SK-N-SH (cell line): Measurements from ENCODE around the gene PLPPR5. TPM values are rescaled to one million over a fixed set of nuclear protein-coding genes. Genes with fewer than 3 reads are reported as not detected.

ENCODE experiments used
- CTCF ChIA-PET: fragments of 300-600, 350-600 bp; formaldehyde crosslinking; extraction: SDS; loops from one replicate; lab custom pipeline; 2021; lab: Yijun Ruan, JAX
- POLR2A ChIA-PET: fragments of 350-600 bp; sonication (Branson Sonifier 250); formaldehyde crosslinking; extraction: SDS; loops from one replicate; lab custom pipeline; 2020; ENCODE audit warnings: antibody characterized with exemption, inconsistent platforms; lab: Yijun Ruan, JAX
- DNase-seq: peaks from one replicate; pipeline ENCODE4 v3.0.0; 2012
- H2AFZ ChIP-seq: fragments of 200-600 bp; sonication (generic); 2 replicates; pipeline ENCODE4 v1.8.1; 2016; ENCODE audit warnings: antibody characterized with exemption, mild to moderate bottlenecking, low read depth
- H3F3A ChIP-seq: fragments of 200-600 bp; sonication (generic); replicated peaks from 2 replicates; pipeline ENCODE3; 2016; ENCODE audit warnings: antibody characterized with exemption, mild to moderate bottlenecking; ENCODE audit not compliant: insufficient read depth
- H3K27ac ChIP-seq, 2 experiments: fragments of 200-500 bp in 1 of 2; fragments of 200-600 bp in 1 of 2; sonication (Bioruptor generic) in 1 of 2; sonication (generic), shearing (Covaris generic) in 1 of 2; 2 replicates each; pipeline versions ENCODE4 v1.5.1 to v1.6.1; 2014 to 2016; ENCODE audit warnings: low read depth in 2 of 2, inconsistent platforms in 1 of 2, low read length in 1 of 2, mild to moderate bottlenecking in 1 of 2, mixed read lengths in 1 of 2
- H3K27me3 ChIP-seq: fragments of 200-600 bp; sonication (generic), shearing (Covaris generic); 2 replicates; pipeline ENCODE4 v1.6.1; 2016; ENCODE audit warnings: mixed run types; ENCODE audit not compliant: insufficient read depth
- H3K36me3 ChIP-seq, 2 experiments: fragments of 200-500 bp in 1 of 2; fragments of 200-600 bp in 1 of 2; sonication (Bioruptor generic) in 1 of 2; sonication (generic) in 1 of 2; replicated peaks in 1 of 2; 2 replicates each; pipeline versions ENCODE3 to v1.5.1; 2014 to 2016; ENCODE audit warnings: low read length in 1 of 2, mild to moderate bottlenecking in 1 of 2; ENCODE audit not compliant: insufficient read depth in 2 of 2, control insufficient read depth in 1 of 2
- H3K4me1 ChIP-seq, 2 experiments: fragments of 200-500 bp in 1 of 2; fragments of 200-600 bp in 1 of 2; sonication (Bioruptor generic) in 1 of 2; sonication (generic), shearing (Covaris generic) in 1 of 2; 2 replicates each; pipeline versions ENCODE4 v1.5.1 to v1.6.1; 2014 to 2016; ENCODE audit warnings: low read depth in 1 of 2, low read length in 1 of 2, mixed run types in 1 of 2; ENCODE audit not compliant: insufficient read depth in 2 of 2, control insufficient read depth in 1 of 2
- H3K4me2 ChIP-seq: fragments of 200-600 bp; sonication (generic), shearing (Covaris generic); 2 replicates; pipeline ENCODE4 v1.6.1; 2017; ENCODE audit warnings: mixed run types
- H3K4me3 ChIP-seq, 2 experiments: fragments of 200-500 bp in 1 of 2; fragments of 200-600 bp in 1 of 2; sonication (Bioruptor generic) in 1 of 2; sonication (generic), shearing (Covaris generic) in 1 of 2; 2 replicates each; pipeline versions ENCODE4 v1.5.1 to v1.8.1; 2014 to 2016; ENCODE audit warnings: low read depth in 2 of 2, inconsistent platforms in 1 of 2, low read length in 1 of 2, mild to moderate bottlenecking in 1 of 2, mixed read lengths in 1 of 2, moderate library complexity in 1 of 2
- H3K79me2 ChIP-seq: fragments of 200-600 bp; sonication (generic); 2 replicates; pipeline ENCODE4 v1.8.1; 2017; ENCODE audit warnings: mild to moderate bottlenecking; ENCODE audit not compliant: insufficient read depth
- H3K9ac ChIP-seq: fragments of 200-600 bp; sonication (generic); 2 replicates; pipeline ENCODE4 v1.6.1; 2017; ENCODE audit warnings: mixed run types
- H3K9me2 ChIP-seq: fragments of 200-600 bp; sonication (generic); 2 replicates; pipeline ENCODE4 v1.6.1; 2017; ENCODE audit warnings: mixed run types
- H3K9me3 ChIP-seq: fragments of 200-600 bp; sonication (generic); 2 replicates; pipeline ENCODE4 v1.6.1; 2017; ENCODE audit warnings: mixed run types, mild to moderate bottlenecking, moderate library complexity
- H4K20me1 ChIP-seq: fragments of 200-600 bp; sonication (generic); 2 replicates; pipeline ENCODE4 v1.6.1; 2017; ENCODE audit warnings: mild to moderate bottlenecking, mixed run types; ENCODE audit not compliant: insufficient read depth
- CHD2 ChIP-seq: fragments of 150-350 bp; IDR thresholded peaks from 2 replicates; pipeline ENCODE4 v1.6.1; 2018; ENCODE audit warnings: low read length; ENCODE audit not compliant: partially characterized antibody
- ELF1 ChIP-seq: IDR thresholded peaks from 2 replicates; pipeline ENCODE4 v1.4.0; 2012
- EP300 ChIP-seq, 2 experiments: IDR thresholded peaks; 2 replicates each; pipeline versions ENCODE4 v1.4.0 to v1.6.1; 2012; ENCODE audit warnings: borderline replicate concordance in 1 of 2, low read depth in 1 of 2, low read length in 1 of 2
- FOSL2 ChIP-seq: IDR thresholded peaks from 2 replicates; pipeline ENCODE4 v1.4.0; 2012; ENCODE audit warnings: low read depth, mild to moderate bottlenecking, moderate library complexity, borderline replicate concordance
- FOXJ3 ChIP-seq: sonication (generic); formaldehyde crosslinking; IDR thresholded peaks from 2 replicates; pipeline ENCODE4 v1.5.1; 2020; ENCODE audit warnings: mild to moderate bottlenecking, missing genetic modification reagents
- GATA2 ChIP-seq: sonication (generic); formaldehyde crosslinking; IDR thresholded peaks from 2 replicates; pipeline ENCODE4 v1.5.0; 2020; ENCODE audit warnings: mild to moderate bottlenecking, missing genetic modification reagents
- IRF3 ChIP-seq: fragments of 150-350 bp; IDR thresholded peaks from 2 replicates; pipeline ENCODE4 v1.6.1; 2016; ENCODE audit warnings: mild to moderate bottlenecking, low read depth, low read length
- JUND ChIP-seq: IDR thresholded peaks from 2 replicates; pipeline ENCODE4 v1.4.0; 2012
- MEF2A ChIP-seq: IDR thresholded peaks from 2 replicates; pipeline ENCODE4 v1.4.0; 2012; ENCODE audit warnings: low read depth, borderline replicate concordance
- NFIC ChIP-seq: IDR thresholded peaks from 2 replicates; pipeline ENCODE4 v1.4.0; 2012; ENCODE audit warnings: borderline replicate concordance
- NRF1 ChIP-seq: IDR thresholded peaks from 2 replicates; pipeline ENCODE4 v1.6.1; 2012; ENCODE audit warnings: low read depth, mild to moderate bottlenecking, low read length
- PBX3 ChIP-seq: IDR thresholded peaks from 2 replicates; pipeline ENCODE4; 2012
- RAD21 ChIP-seq: IDR thresholded peaks from 2 replicates; pipeline ENCODE4 v1.6.1; 2012; ENCODE audit warnings: mild to moderate bottlenecking, low read length
- RFX5 ChIP-seq: IDR thresholded peaks from 2 replicates; pipeline ENCODE4 v1.6.1; 2012; ENCODE audit warnings: mild to moderate bottlenecking, improper control_type of control experiment, low read length
- RXRA ChIP-seq: IDR thresholded peaks from 2 replicates; pipeline ENCODE4 v1.4.0; 2012; ENCODE audit warnings: low read depth, mild to moderate bottlenecking, borderline replicate concordance
- SIN3A ChIP-seq: IDR thresholded peaks from 2 replicates; pipeline ENCODE4 v1.6.1; 2012; ENCODE audit warnings: low read depth, mild to moderate bottlenecking, low read length, moderate library complexity, borderline replicate concordance
- SMC3 ChIP-seq: IDR thresholded peaks from 2 replicates; pipeline ENCODE4 v1.6.1; 2012; ENCODE audit warnings: low read depth, low read length, improper control_type of control experiment
- TAF1 ChIP-seq: IDR thresholded peaks from 2 replicates; pipeline ENCODE4 v1.6.1; 2012; ENCODE audit warnings: low read depth, mild to moderate bottlenecking, low read length, moderate library complexity, borderline replicate concordance
- TCF12 ChIP-seq: IDR thresholded peaks from 2 replicates; pipeline ENCODE4 v1.4.0; 2012
- WGBS: methylation state at CpG from one replicate; pipeline ENCODE4 v1.1.6; 2017; ENCODE audit warnings: low lambda C conversion rate; 5-methylcytosine and 5-hydroxymethylcytosine counted together
- polyA plus RNA-seq, 3 experiments: library from polyadenylated mRNA; depleted of rRNA; stranded (reverse); fragments of >200 nt; gene quantifications; 2 replicates each; pipeline ENCODE4 v1.2.3, GENCODE V29; 2012
- TF ChIP-seq, protein P1 (sequence below): IDR thresholded peaks from 2 replicates; pipeline ENCODE4 v1.4.0; 2012; ENCODE audit warnings: low read depth
- TF ChIP-seq, protein P2 (sequence below): fragments of 200-600 bp; sonication (generic); IDR thresholded peaks from 2 replicates; pipeline ENCODE4 v1.6.1; 2017; ENCODE audit warnings: antibody characterized with exemption, mild to moderate bottlenecking, moderate library complexity

The PLPPR5 gene
- polyA plus RNA-seq, 1 of the 3 experiments (the other 2 are of a cell fraction): 0.23 TPM

- H3K9me2 ChIP-seq: no peaks in the 10 kb centered on the region
- no peak overlapping the region for H3K4me3 ChIP-seq
- H2AFZ ChIP-seq: no peak overlapping the region
- TF ChIP-seq MEF2A (no peak), RFX5 (no peak), CHD2 (no peak), TCF12 (no peak), SMC3 (no peak), NFIC (no peak), IRF3 (no peak), GATA2 (CRISPR knock-in tag) (no peak)
- H3K27ac ChIP-seq: no peak overlapping the region
- H3F3A ChIP-seq: no peaks in the 10 kb centered on the region
- no peaks in the 10 kb centered on the region; the same call in 1 of the 2 replicates for H3K27me3 ChIP-seq
- no peak for DNase-seq
- no peaks in the 10 kb centered on the region for H3K79me2 ChIP-seq
- no peaks in the 10 kb centered on the region for H3K36me3 ChIP-seq
- WGBS: 73% methylated on average over 5 of the region's 5 CpGs
- no peak overlapping the region for H3K4me2 ChIP-seq
- no peak overlapping the region for H3K9ac ChIP-seq
- CTCF ChIA-PET: no interaction called here
- no peaks in the 10 kb centered on the region for H3K9me3 ChIP-seq
- H3K4me1 ChIP-seq: peaks cover 0 to 9% of the 10 kb centered on the region in 2 experiments; a peak in 2 of 4 replicates
- POLR2A ChIA-PET: no interaction called here
- no peaks in the 10 kb centered on the region for H4K20me1 ChIP-seq
These were observed 72.5 kb downstream of the PLPPR5 start for GRCh38 chr1:98932184-98932583.

- WGBS: 87% methylated on average over 8 of the region's 8 CpGs
- H4K20me1 ChIP-seq: no peaks in the 10 kb centered on the region
- no peaks in the 10 kb centered on the region for H3K9me3 ChIP-seq
- H3K36me3 ChIP-seq: no peaks in the 10 kb centered on the region
- H3F3A ChIP-seq: no peaks in the 10 kb centered on the region
- peaks cover 0 to 11% of the 10 kb centered on the region in 2 experiments; a peak in 2 of 4 replicates for H3K4me1 ChIP-seq
- no peak overlapping the region for H3K9ac ChIP-seq
- DNase-seq: no peak
- no peaks in the 10 kb centered on the region; the same call in 1 of the 2 replicates for H3K27me3 ChIP-seq
- TF ChIP-seq JUND (no peak), IRF3 (no peak), PBX3 (no peak), RXRA (no peak), ELF1 (no peak), NRF1 (no peak), NFIC (no peak), MEF2A (no peak), FOSL2 (no peak), FOXJ3 (CRISPR knock-in tag) (no peak), TAF1 (no peak), SIN3A (no peak), GATA2 (CRISPR knock-in tag) (no peak), RAD21 (no peak), EP300 (IDR thresholded peaks at IDR 0.05; ENCODE audit: borderline replicate concordance in 1 of 2, low read depth in 1 of 2, low read length in 1 of 2) (no peak)
- TF ChIP-seq, protein P1, sequence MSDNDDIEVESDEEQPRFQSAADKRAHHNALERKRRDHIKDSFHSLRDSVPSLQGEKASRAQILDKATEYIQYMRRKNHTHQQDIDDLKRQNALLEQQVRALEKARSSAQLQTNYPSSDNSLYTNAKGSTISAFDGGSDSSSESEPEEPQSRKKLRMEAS: no peak
- TF ChIP-seq, protein P2, sequence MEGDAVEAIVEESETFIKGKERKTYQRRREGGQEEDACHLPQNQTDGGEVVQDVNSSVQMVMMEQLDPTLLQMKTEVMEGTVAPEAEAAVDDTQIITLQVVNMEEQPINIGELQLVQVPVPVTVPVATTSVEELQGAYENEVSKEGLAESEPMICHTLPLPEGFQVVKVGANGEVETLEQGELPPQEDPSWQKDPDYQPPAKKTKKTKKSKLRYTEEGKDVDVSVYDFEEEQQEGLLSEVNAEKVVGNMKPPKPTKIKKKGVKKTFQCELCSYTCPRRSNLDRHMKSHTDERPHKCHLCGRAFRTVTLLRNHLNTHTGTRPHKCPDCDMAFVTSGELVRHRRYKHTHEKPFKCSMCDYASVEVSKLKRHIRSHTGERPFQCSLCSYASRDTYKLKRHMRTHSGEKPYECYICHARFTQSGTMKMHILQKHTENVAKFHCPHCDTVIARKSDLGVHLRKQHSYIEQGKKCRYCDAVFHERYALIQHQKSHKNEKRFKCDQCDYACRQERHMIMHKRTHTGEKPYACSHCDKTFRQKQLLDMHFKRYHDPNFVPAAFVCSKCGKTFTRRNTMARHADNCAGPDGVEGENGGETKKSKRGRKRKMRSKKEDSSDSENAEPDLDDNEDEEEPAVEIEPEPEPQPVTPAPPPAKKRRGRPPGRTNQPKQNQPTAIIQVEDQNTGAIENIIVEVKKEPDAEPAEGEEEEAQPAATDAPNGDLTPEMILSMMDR: no peak
- ChIA-PET CTCF (interaction anchor here (1.0 to 1.2 kb wide), 2 partner anchors 137 to 182 kb away, joined by 3 to 5 read pairs; no protein-coding TSS in a partner anchor), POLR2A (no interaction called here)
- H3K9me2 ChIP-seq: no peaks in the 10 kb centered on the region
- no peaks in the 10 kb centered on the region for H3K79me2 ChIP-seq
- no peak overlapping the region; a peak in 1 of 4 replicates for H3K27ac ChIP-seq
- no peak overlapping the region for H3K4me2 ChIP-seq
- H2AFZ ChIP-seq: no peak overlapping the region
- H3K4me3 ChIP-seq: no peak overlapping the region
These were observed 73.4 kb downstream of the PLPPR5 start for GRCh38 chr1:98931128-98931835.
